Choroid plexus epithelial cell (primary cell): ENCODE results near the gene OSBPL6.

Experiments used
- DNase-seq: peaks from one replicate; pipeline ENCODE4 v3.0.0-alpha.2; 2010; ENCODE audit warnings: low read depth
- H3K4me3 ChIP-seq: 2 replicates; pipeline ENCODE4 v1.5.1; 2011; ENCODE audit warnings: low read depth, mild to moderate bottlenecking, control low read depth, low read length, moderate library complexity
- CTCF ChIP-seq: conservative IDR thresholded peaks from 2 replicates; pipeline ENCODE4 v1.5.1; 2011; ENCODE audit warnings: low read depth, mild to moderate bottlenecking, control low read depth, inconsistent platforms, low read length, moderate library complexity

The OSBPL6 gene

GRCh38 chr2:178221556-178221955 lies 27.2 kb downstream of the OSBPL6 start:
- no peak for TF ChIP-seq CTCF
- no peak for DNase-seq

GRCh38 chr2:178223806-178224205 lies 29.5 kb downstream of the OSBPL6 start:
- DNase-seq = no peak
- no peak for TF ChIP-seq CTCF
- H3K4me3 ChIP-seq = no peak overlapping the region

More at GRCh38 chr2:178221556-178221955, 27.2 kb downstream of the OSBPL6 start:
- no peak overlapping the region for H3K4me3 ChIP-seq

- peak; percentile 72 for DNase-seq
- no peak overlapping the region for H3K4me3 ChIP-seq
- TF ChIP-seq CTCF = no peak
These were observed 30.9 kb downstream of the OSBPL6 start for GRCh38 chr2:178225006-178225805.

GRCh38 chr2:178227187-178227586 lies 32.9 kb downstream of the OSBPL6 start:
- no peak for TF ChIP-seq CTCF
- no peak overlapping the region for H3K4me3 ChIP-seq
- peak; percentile 74 for DNase-seq

DNA sequence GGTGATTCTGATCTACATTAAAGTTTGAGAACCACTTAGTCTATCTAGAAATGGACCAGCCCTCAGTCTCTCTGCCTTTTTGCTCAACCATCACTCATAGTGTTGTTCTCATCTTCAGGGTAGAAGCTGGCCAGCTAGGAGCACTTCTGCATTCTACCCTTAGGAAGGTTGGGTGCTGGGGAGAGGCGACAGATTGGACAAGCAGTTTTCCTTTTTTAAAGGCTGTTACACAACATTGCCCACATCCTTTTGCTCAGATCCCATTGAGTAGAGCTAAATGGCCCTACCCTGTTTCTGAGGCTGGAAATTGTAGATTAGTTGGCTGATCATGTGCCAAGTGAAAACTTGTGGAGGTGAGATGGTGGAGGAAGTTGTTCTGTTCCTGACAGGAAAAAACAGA lies 35.6 kb downstream of the OSBPL6 start:
- H3K4me3 ChIP-seq = no peak overlapping the region
- TF ChIP-seq CTCF = no peak
- DNase-seq = no peak

GRCh38 chr2:178230396-178230795 lies 36.1 kb downstream of the OSBPL6 start:
- no peak for DNase-seq
- TF ChIP-seq CTCF = no peak
- H3K4me3 ChIP-seq = no peak overlapping the region

GRCh38 chr2:178233428-178233827 lies 39.1 kb downstream of the OSBPL6 start:
- DNase-seq = no peak
- TF ChIP-seq CTCF = no peak
- H3K4me3 ChIP-seq = no peak overlapping the region
